ENCODE measurements around the gene TAPBP. TPM values are rescaled to one million over a fixed set of nuclear protein-coding genes. Genes with fewer than 3 reads are reported as not detected.

TAPBP gene
- total and polyA plus RNA-seq, 9 of the 15 experiments (the other 6 are each of a cell fraction or from before 2014, with no cell fraction given): 5.6 to 74.0 (median 22.3) TPM

DNA sequence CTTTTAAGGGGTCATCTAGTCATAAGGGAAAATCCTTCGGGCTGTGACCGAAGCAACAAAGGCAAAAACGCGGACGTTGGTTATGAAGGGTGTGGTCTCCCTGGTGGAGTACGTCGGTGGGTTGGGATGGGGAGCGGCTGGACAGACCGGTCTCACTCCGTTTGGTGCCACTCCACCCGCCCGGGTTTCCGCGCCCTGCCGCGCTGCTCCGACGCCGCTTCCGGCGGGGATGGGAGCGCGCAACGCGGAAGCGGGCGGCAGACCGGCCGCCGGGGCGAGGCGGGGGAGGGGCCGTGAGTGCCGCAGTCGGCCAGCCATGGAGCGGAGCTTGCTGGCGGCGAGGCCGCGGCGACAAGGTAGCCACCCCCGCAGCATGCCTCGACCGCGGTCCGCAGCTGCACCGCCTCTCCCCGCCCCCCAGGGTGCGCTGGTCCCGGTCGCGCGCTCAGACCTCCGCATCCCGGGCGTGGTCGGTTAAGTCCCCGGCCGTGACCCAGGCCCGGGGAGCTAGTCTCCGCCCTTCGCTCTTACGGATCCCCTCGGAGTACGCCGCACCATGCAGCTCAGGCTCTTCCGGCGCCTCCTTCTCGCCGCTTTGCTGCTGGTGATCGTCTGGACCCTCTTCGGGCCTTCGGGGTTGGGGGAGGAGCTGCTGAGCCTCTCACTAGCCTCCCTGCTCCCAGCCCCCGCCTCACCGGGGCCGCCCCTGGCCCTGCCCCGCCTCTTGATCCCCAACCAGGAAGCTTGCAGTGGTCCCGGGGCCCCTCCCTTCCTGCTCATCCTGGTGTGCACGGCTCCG is 36.8 kb downstream of the TAPBP start, which contains the start of gene B3GALT4 (continued):
- TF ChIP-seq, protein P1, sequence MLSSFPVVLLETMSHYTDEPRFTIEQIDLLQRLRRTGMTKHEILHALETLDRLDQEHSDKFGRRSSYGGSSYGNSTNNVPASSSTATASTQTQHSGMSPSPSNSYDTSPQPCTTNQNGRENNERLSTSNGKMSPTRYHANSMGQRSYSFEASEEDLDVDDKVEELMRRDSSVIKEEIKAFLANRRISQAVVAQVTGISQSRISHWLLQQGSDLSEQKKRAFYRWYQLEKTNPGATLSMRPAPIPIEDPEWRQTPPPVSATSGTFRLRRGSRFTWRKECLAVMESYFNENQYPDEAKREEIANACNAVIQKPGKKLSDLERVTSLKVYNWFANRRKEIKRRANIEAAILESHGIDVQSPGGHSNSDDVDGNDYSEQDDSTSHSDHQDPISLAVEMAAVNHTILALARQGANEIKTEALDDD (IDR thresholded peaks at IDR 0.05): peak; percentile 70
- TF ChIP-seq, protein P2, sequence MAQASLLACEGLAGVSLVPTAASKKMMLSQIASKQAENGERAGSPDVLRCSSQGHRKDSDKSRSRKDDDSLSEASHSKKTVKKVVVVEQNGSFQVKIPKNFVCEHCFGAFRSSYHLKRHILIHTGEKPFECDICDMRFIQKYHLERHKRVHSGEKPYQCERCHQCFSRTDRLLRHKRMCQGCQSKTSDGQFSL (CRISPR knock-in tag; IDR thresholded peaks at IDR 0.05): peak; percentile 77
- TF ChIP-seq, protein P2 (tag; IDR thresholded peaks at IDR 0.05): no peak; a peak in 1 of 4 replicates
- TF ChIP-seq, protein P3, sequence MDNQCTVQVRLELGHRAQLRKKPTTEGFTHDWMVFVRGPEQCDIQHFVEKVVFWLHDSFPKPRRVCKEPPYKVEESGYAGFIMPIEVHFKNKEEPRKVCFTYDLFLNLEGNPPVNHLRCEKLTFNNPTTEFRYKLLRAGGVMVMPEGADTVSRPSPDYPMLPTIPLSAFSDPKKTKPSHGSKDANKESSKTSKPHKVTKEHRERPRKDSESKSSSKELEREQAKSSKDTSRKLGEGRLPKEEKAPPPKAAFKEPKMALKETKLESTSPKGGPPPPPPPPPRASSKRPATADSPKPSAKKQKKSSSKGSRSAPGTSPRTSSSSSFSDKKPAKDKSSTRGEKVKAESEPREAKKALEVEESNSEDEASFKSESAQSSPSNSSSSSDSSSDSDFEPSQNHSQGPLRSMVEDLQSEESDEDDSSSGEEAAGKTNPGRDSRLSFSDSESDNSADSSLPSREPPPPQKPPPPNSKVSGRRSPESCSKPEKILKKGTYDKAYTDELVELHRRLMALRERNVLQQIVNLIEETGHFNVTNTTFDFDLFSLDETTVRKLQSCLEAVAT (IDR thresholded peaks at IDR 0.05): no peak
- TF ChIP-seq MAZ (CRISPR knock-in tag; conservative IDR thresholded peaks at IDR 0.05 in 1 of 2, IDR thresholded peaks at IDR 0.05 in 1 of 2): peak; percentile 93 to 97
- peak; percentile 87; the same call in 1 of the 2 replicates for TF ChIP-seq ZNF695 (CRISPR knock-in tag; IDR thresholded peaks at IDR 0.05)
- TF ChIP-seq PRMT5 (CRISPR knock-in tag; IDR thresholded peaks at IDR 0.05): no peak
- TF ChIP-seq, protein P4, sequence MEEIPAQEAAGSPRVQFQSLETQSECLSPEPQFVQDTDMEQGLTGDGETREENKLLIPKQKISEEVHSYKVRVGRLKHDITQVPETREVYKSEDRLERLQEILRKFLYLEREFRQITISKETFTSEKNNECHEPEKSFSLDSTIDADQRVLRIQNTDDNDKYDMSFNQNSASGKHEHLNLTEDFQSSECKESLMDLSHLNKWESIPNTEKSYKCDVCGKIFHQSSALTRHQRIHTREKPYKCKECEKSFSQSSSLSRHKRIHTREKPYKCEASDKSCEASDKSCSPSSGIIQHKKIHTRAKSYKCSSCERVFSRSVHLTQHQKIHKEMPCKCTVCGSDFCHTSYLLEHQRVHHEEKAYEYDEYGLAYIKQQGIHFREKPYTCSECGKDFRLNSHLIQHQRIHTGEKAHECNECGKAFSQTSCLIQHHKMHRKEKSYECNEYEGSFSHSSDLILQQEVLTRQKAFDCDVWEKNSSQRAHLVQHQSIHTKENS (CRISPR knock-in tag; IDR thresholded peaks at IDR 0.05): 0 out of 2 replicates have a peak, but pooled peaks have one; percentile 52
- TF ChIP-seq ZKSCAN1 (IDR thresholded peaks at IDR 0.05; ENCODE audit: low read depth, low read length): peak; percentile 55
- TF ChIP-seq KDM2B (CRISPR knock-in tag; IDR thresholded peaks at IDR 0.05): peak; percentile 30; the same call in 1 of the 2 replicates
- TF ChIP-seq NFATC3 (IDR thresholded peaks at IDR 0.05): no peak
- TF ChIP-seq, protein P5, sequence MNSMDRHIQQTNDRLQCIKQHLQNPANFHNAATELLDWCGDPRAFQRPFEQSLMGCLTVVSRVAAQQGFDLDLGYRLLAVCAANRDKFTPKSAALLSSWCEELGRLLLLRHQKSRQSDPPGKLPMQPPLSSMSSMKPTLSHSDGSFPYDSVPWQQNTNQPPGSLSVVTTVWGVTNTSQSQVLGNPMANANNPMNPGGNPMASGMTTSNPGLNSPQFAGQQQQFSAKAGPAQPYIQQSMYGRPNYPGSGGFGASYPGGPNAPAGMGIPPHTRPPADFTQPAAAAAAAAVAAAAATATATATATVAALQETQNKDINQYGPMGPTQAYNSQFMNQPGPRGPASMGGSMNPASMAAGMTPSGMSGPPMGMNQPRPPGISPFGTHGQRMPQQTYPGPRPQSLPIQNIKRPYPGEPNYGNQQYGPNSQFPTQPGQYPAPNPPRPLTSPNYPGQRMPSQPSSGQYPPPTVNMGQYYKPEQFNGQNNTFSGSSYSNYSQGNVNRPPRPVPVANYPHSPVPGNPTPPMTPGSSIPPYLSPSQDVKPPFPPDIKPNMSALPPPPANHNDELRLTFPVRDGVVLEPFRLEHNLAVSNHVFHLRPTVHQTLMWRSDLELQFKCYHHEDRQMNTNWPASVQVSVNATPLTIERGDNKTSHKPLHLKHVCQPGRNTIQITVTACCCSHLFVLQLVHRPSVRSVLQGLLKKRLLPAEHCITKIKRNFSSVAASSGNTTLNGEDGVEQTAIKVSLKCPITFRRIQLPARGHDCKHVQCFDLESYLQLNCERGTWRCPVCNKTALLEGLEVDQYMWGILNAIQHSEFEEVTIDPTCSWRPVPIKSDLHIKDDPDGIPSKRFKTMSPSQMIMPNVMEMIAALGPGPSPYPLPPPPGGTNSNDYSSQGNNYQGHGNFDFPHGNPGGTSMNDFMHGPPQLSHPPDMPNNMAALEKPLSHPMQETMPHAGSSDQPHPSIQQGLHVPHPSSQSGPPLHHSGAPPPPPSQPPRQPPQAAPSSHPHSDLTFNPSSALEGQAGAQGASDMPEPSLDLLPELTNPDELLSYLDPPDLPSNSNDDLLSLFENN (IDR thresholded peaks at IDR 0.05; ENCODE audit: low read depth in 2 of 2, low read length in 2 of 2): peak in 1 of 2 experiments; percentile 81; a peak in 1 of 4 replicates
- TF ChIP-seq, protein P6, sequence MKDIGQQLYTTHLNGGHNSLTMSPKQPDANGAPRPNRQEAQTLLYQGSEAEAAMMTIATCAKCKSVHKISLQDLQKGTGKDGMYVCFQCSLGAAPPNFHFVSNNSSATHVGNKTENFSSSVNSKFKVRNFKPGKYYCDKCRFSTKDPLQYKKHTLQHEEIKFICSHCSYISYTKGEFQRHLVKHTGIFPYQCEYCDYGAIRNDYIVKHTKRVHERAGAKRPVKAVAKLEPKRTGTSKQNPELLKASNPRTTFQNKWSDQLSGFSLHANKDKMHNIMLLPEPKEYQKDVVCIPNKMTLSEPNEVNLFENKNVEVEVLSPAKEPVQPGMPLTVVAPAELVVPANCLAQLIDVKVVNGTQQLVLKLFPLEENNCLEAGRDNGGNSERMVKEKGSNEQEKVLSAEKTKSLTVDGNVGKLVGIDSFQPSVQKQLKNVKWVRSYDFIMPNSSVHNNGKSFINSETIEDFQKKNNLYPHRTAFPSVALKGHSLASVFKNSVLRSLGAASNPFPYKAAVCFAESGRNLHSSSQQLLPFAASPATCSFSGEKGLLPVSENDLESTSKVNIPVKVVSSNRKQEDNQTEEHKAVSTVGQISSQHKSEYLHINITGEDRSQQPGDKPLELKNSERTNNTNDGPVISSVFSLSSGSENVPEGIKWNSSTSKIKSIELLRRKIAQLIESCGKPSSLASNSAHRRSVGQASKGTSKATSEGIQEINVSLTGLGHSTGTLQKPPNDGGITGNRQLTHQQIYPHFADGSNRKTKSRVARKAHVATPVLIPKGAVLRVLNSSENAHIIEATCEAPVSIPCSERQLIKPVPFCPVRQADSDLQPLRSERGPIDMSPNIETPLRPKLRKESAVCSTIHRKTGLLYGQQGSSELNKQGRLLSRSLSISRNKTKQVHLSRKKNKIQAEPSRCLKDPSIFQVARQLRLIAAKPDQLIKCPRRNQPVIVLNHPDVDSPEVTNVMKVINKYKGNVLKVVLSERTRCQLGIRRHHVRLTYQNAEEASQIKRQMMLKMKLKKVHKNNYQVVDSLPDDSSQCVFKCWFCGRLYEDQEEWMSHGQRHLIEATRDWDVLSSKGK (CRISPR knock-in tag; IDR thresholded peaks at IDR 0.05): no peak
- TF ChIP-seq RFX7 (CRISPR knock-in tag; IDR thresholded peaks at IDR 0.05): peak; percentile 71

All from K562 (cell line).